Stimulated activated CD8-positive, alpha-beta memory T cell treated with anti-CD3 and anti-CD28 coated beads, Interleukin-15, amount 100 ng/mL, for 4 hours (primary cell): ENCODE results near the gene RAB10.

Experiments used
- DNase-seq, 2 donors: peaks; one replicate each; pipeline ENCODE4 v3.0.0-alpha.2; 2020; ENCODE audit warnings: low read depth in 2 of 2

The RAB10 gene

DNA sequence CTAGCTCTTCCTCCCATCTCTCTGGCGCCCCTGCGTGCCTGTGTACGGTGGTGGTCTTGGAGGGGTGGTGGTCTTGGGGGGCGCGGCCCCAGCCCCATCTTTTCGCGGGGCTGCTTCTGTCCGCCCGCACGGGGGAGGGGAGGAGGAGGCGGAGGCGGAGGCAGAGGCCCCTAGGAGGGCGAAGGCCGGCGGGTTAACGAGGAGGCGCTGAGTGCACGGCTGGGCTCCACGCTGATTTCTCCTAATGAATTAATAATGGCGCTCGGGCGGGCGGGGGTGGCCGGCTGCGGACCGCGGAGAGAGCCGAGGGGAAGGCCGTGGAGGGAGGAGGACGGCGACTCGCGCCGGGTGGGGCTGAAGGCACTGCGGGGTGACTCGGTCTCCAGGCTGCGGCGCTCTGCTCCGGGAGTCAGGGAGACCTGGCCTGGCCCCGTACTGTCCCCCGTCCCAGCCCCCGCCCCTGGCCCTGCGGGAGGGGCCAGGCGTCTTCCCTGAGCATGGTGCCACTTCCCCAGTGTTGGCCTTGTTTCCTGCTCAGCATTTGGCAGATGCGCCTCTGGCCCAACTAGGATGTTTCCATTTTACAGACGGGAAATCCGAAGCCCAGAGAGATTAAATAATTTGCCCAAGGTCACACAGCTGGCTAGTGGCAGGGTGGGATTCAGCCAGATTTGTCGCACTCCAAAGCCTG lies 145.0 kb downstream of the RAB10 start:
- DNase-seq: no peak

DNA sequence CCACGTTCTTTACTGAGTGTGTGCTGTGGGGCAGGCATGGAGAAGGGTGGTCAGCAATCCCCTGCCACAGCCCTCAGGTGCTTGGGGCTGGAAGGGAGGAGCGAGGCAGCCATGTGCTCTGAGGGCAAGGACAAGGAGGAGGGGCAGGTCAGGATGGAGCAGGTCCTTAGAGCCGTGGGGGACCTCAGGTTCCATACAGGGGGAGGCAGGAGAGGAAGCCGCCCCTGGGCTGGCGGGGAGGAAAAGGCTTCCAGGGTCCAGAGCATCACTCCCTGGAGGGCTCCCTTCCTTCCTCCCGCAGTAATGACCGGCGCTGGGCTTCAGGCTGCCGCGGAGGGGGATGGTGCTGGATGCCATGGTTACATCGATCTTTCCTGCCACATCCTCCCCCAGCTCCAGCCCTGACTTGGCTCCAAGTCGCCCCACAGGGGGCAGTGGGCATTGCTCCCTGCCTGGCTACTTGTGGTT lies 145.6 kb downstream of the RAB10 start:
- no peak for DNase-seq

DNA sequence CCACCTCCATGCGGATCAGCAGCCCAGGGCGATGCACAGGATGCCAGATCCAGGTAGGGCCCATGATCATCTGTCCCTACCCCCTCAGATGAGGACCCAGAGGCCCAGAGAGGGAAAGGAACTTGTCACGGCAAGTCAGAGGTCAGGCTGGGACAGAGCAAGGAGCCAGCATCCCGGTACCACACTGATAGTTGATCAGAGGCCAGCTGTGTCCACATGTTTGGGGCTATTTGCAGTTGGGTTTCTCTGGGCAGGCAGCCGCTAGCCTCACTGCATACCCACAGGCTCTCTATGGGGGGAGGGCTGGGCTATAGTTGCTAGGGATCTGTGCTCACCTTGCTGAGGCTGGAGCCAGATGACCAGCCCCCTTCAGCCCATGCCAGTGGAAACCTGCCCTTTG lies 148.6 kb downstream of the RAB10 start:
- DNase-seq: no peak

DNA sequence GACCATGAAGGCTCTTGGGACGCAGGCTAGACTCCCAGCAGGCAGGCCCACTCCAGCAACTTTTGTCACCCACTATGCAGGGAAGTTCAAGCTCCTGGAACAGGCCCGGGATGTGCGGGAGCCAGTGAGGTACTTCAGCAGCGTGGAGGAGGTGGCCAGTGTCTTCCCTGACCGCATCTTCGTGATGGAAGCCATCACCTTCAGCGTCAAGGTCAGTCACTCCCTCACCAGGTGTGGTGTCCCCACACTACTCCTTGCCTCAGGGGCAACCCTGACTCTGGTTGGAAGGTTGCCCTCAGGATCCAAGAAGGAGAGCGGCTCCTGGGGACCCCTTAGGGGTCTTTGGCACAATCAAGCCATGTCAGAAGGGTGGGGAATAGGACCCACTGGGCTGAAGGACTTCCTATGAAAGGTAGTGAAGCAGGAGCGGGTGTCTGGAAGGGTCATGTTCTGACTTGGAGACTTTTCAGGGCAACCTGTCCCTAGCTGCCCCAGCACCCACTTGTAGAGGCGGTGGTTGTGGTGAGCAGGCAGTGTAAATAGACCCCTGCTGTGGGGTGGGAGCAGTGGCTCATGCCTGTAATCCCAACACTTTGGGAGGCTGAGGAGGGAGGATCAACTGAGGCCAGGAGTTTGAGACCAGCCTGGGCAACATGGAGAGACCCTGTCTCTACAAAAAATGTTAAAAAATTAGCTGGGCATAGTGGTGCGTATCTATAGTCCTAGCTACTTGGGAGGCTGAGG lies 149.2 kb downstream of the RAB10 start:
- no peak for DNase-seq

DNA sequence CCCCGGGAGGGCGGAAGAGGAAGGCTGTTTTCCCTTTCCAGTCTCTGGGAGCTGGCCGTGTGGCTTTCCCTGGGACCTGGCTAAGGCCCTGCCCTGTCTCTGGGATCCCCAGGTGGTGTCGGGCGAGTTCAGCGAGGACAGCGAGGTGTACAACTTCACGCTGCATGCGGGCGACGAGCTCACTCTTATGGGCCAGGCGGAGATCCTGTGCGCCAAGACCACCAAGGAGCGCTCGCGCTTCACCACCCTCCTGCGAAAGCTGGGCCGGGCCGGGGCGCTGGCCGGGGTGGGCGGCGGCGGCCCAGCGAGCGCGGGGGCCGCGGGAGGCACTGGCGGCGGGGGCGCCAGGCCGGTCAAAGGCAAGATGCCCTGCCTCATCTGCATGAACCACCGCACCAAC lies 150.2 kb downstream of the RAB10 start:
- DNase-seq: no peak

DNA sequence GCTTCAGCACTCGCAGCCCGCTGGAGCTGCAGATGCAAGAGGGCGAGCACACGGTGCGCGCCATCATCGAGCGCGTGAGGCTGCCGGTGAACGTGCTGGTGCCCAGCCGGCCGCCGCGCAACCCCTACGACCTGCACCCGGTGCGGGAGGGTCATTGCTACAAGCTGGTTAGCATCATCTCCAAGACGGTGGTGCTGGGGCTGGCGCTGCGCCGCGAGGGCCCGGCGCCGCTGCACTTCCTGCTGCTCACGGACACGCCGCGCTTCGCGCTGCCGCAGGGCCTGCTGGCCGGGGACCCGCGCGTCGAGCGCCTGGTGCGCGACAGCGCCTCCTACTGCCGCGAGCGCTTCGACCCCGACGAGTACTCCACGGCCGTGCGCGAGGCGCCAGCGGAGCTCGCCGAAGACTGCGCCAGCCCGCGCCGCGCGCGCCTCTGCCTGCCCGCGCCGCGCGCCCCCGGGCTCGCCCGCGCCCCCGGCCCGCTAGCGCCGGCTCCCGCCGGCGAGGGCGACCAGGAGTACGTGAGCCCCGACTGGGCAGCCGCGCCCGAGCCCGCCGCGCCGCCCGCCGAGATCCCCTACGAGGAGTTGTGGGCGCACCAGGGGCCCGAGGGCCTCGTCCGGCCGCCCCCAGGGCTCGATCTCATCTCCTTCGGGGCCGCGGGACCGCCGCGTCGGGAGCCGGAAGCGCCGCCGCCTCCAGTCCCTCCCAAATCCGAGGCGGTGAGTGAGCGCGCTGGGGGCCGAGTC lies 150.8 kb downstream of the RAB10 start:
- peak; percentile 54 to 71 for DNase-seq

DNA sequence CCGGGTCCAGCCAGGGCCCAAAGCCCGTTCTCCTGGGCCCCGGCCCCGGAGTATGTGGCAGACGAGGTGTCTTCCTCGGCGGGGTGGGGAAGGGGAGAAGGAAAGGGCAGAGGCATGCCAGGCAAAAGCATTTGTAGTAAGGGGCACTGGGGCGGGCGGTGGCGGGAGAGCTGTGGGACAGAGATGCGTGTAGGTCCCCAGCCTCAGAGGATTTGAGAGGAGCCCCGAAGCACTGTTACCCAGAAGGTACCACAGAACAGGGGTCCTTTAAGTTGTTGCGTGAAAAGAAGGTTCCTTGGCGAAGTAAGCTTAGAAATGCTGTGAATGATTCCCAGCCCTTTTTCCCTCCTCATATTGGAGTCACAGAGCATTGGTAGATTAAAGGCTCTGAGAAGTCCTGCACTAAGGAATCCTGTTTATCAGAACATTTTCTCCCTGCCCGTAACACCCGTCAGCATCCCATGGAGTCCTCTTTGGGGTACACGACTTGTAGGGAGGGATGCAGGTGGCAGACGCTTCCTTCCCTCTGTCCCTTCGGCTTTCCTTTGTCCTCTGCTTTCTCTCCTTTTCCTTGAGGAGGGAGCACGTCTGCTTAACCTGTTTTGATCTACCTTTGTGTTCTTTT lies 151.5 kb downstream of the RAB10 start:
- DNase-seq: no peak

DNA sequence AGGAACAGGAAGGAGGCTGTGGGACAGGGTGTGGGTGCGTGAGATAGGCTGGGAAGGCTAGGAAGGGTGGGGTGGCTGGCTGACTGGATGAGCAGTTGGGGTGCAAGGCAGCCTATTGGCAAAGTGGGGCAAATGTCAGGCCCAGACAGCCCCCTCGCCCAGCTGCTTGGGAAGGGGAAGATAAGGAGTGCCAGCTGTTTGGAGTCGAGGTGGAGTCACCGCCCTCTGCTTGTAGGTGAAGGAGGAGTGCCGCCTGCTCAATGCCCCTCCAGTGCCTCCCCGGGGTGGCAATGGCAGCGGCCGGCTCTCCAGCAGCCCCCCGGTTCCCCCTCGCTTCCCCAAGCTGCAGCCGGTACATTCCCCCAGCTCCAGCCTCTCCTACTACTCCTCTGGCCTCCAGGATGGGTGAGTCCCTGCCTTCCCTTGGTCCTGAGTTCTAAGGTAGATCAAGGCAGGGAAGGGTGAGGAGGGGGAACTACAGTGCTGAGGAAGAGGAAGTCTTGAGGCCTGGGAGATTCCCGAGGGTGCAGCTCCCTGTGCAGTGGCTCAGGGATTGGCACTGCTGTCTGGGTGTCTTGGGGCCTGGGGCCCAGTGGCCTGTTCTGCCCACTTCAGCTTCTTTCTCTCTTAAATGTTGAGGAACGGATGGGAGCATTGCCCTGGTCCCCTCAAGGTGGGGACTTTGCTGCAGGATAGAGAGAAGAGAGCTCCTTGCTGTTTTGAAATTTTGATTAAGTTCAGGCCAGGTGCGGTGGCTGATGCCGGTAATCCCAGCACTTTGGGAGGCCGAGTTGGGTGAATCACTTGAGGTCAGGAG lies 152.3 kb downstream of the RAB10 start:
- no peak for DNase-seq
